Ishikawa (cell line): ENCODE data around the gene DDX17.

ENCODE experiments used
- CEBPB ChIP-seq: IDR thresholded peaks from 2 replicates; pipeline ENCODE4 v1.6.1; 2012
- CREB1 ChIP-seq: IDR thresholded peaks from 2 replicates; pipeline ENCODE4 v1.6.1; 2012; ENCODE audit warnings: low read depth
- EGR1 ChIP-seq: IDR thresholded peaks from 2 replicates; pipeline ENCODE4 v1.6.1; 2012
- EP300 ChIP-seq: IDR thresholded peaks from 2 replicates; pipeline ENCODE4 v1.6.1; 2012; ENCODE audit warnings: borderline replicate concordance
- FOXM1 ChIP-seq: IDR thresholded peaks from 2 replicates; pipeline ENCODE4 v1.6.1; 2012; ENCODE audit warnings: low read depth, borderline replicate concordance
- NFIC ChIP-seq: IDR thresholded peaks from 2 replicates; pipeline ENCODE4 v1.6.1; 2012
- RAD21 ChIP-seq: IDR thresholded peaks from 2 replicates; pipeline ENCODE4 v1.6.1; 2012; ENCODE audit warnings: low read depth
- TAF1 ChIP-seq: IDR thresholded peaks from 2 replicates; pipeline ENCODE4 v1.6.1; 2012; ENCODE audit warnings: low read depth, mild to moderate bottlenecking
- TCF12 ChIP-seq: IDR thresholded peaks from 2 replicates; pipeline ENCODE4 v1.6.1; 2012; ENCODE audit warnings: low read depth
- TEAD4 ChIP-seq: IDR thresholded peaks from 2 replicates; pipeline ENCODE4 v1.6.1; 2012
- YY1 ChIP-seq: IDR thresholded peaks from 2 replicates; pipeline ENCODE4 v1.6.1; 2012; ENCODE audit warnings: low read depth
- ZBTB7A ChIP-seq: IDR thresholded peaks from 2 replicates; pipeline ENCODE4 v1.6.1; 2012; ENCODE audit warnings: low read depth
- TF ChIP-seq, protein P1 (sequence below): IDR thresholded peaks from 2 replicates; pipeline ENCODE4 v1.6.1; 2012; ENCODE audit warnings: low read depth, mild to moderate bottlenecking
- TF ChIP-seq, protein P2 (sequence below): IDR thresholded peaks from 2 replicates; pipeline ENCODE4 v1.6.1; 2012
- TF ChIP-seq, protein P3 (sequence below): IDR thresholded peaks from 2 replicates; pipeline ENCODE4 v1.6.1; 2012

DDX17 gene

DNA sequence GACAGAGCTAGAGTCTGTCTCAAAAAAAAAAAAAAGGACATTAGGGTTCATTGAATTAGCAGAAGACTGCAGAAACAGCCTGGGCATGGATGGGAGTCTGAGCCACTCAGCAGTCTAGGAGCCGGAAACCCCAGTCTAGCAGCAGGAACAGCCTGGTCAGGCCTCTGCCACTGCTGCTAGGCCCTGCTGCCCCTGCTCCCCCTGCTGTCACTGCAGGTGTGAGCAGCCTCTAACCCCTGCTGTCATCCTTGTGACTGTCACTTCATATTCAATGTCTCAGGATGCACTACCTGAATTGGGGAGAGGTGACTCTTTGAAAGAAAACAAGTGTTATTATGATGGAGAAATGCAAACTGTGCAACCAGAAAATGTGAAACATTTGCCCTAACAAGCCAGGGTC, 7.0 kb upstream of the DDX17 start:
- TF ChIP-seq YY1 = no peak

DNA sequence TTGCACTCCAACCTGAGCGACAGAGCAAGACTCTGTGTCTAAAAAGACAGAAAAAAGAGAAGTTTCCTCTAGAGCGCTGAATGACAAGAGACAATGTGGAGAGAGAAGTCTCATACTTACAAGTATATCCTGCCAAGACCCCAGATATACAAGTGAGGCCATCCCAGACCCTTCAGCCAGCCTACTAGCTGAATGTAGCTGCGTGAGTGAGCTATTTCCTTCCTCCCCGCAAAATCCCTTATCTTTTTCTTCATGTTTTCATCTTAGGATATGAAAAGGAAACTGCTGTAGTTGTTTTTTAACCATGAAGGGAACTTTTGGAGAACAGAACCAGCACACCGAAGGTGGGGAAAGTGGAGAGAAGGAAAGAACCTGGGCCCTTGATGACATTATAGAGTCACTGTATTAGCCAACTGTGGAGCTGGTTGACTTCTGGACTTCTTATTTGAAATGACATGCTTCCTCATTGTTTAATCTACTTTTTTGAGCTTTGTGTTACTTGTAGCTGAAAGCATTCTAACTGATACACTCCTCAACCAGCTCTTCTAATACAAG, 4.4 kb upstream of the DDX17 start:
- no peak for TF ChIP-seq CEBPB
- no peak for TF ChIP-seq ZBTB7A
- no peak for TF ChIP-seq FOXM1
- no peak for TF ChIP-seq NFIC
- no peak for TF ChIP-seq EP300
- TF ChIP-seq, protein P1, sequence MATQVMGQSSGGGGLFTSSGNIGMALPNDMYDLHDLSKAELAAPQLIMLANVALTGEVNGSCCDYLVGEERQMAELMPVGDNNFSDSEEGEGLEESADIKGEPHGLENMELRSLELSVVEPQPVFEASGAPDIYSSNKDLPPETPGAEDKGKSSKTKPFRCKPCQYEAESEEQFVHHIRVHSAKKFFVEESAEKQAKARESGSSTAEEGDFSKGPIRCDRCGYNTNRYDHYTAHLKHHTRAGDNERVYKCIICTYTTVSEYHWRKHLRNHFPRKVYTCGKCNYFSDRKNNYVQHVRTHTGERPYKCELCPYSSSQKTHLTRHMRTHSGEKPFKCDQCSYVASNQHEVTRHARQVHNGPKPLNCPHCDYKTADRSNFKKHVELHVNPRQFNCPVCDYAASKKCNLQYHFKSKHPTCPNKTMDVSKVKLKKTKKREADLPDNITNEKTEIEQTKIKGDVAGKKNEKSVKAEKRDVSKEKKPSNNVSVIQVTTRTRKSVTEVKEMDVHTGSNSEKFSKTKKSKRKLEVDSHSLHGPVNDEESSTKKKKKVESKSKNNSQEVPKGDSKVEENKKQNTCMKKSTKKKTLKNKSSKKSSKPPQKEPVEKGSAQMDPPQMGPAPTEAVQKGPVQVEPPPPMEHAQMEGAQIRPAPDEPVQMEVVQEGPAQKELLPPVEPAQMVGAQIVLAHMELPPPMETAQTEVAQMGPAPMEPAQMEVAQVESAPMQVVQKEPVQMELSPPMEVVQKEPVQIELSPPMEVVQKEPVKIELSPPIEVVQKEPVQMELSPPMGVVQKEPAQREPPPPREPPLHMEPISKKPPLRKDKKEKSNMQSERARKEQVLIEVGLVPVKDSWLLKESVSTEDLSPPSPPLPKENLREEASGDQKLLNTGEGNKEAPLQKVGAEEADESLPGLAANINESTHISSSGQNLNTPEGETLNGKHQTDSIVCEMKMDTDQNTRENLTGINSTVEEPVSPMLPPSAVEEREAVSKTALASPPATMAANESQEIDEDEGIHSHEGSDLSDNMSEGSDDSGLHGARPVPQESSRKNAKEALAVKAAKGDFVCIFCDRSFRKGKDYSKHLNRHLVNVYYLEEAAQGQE = no peak
- no peak for TF ChIP-seq YY1
- no peak for TF ChIP-seq RAD21
- TF ChIP-seq TEAD4 = no peak
- TF ChIP-seq EGR1 = no peak
- TF ChIP-seq, protein P2, sequence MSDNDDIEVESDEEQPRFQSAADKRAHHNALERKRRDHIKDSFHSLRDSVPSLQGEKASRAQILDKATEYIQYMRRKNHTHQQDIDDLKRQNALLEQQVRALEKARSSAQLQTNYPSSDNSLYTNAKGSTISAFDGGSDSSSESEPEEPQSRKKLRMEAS = no peak
- TF ChIP-seq, protein P3, sequence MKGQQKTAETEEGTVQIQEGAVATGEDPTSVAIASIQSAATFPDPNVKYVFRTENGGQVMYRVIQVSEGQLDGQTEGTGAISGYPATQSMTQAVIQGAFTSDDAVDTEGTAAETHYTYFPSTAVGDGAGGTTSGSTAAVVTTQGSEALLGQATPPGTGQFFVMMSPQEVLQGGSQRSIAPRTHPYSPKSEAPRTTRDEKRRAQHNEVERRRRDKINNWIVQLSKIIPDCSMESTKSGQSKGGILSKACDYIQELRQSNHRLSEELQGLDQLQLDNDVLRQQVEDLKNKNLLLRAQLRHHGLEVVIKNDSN = no peak
- TF ChIP-seq CREB1 = no peak
- TF ChIP-seq TCF12 = no peak
- no peak for TF ChIP-seq TAF1

DNA sequence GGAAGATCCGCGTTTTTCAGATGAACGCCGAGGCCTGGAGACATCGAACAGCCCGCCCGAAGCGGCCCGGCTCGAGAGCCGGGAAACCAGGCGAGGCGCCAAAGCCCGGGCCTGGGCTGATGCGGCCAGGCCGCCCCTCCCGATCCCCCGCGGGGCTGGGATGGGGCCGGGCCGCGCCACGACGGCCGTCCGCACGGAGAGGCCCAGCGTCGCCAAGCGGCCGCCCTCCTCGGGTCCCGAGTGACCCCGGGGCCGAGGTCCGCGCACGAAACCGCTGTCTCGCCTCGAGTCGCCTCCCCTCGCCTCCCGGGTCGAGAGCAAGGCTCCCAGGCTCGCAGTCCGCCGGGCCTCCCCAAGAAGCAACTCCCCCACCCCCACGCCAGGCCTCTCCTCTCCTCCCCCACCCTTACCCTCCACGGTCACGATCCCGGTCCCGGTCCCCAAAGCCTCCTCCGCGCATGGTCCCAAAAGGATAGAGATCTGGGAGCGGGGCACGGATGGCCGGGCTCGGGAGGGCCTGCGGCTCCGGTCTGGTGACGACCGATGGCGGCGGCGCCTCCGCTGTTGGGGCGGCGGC, 482 bp downstream of the DDX17 start:
- TF ChIP-seq, protein P3 = no peak
- TF ChIP-seq TCF12 (0 out of 2 replicates have a peak, but pooled peaks have one; percentile 24), EGR1 (peak; percentile 23; the same call in 1 of the 2 replicates), NFIC (peak; percentile 43; the same call in 1 of the 2 replicates), RAD21 (no peak), TAF1 (no peak; the same call in 1 of the 2 replicates), ZBTB7A (no peak; the same call in 1 of the 2 replicates), FOXM1 (no peak), EP300 (no peak), TEAD4 (no peak), YY1 (no peak), CREB1 (no peak), CEBPB (no peak)
- TF ChIP-seq, protein P2 = peak; percentile 25; the same call in 1 of the 2 replicates
- TF ChIP-seq, protein P1 = no peak

DNA sequence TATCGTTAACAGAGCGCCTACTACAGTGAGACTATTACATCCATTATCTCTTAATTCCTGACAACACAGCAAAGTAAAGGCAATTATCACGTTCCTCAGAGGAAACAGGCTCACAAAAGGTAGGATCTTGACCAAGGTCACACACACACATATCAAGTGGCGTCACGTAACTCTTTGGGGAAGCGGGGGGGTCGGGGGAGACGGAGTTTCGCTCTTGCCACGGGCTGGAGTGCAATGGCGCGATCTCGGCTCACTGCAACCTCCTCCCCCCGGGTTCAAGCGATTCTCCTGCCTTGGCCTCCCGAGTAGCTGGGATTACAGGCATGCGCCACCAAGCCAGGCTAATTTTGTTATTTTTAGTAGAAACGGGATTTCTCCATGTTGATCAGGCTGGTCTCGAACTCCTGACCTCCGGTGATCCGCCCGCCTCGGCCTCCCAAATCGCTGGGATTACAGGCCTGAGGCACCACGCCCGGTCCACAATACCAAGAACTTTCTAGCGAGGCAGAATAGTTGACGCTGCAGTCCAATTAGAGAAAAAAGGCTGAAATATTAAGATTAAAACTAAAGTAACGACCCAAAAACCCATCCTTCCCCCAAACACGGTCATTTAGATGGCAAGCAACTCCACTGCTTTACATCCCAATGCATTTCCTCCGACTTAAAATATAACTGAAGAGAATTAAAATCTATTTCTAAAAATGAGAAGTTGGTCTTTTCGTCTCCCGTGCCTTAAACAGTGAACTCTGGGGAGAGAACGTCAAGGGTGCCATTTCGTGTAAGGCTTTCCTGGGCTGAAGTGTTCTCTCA, 1.2 kb downstream of the DDX17 start:
- TF ChIP-seq, protein P2 = no peak
- no peak for TF ChIP-seq TAF1
- TF ChIP-seq, protein P3 = no peak
- no peak for TF ChIP-seq YY1
- TF ChIP-seq FOXM1 = no peak
- no peak for TF ChIP-seq NFIC
- TF ChIP-seq TEAD4 = no peak
- TF ChIP-seq, protein P1 = no peak
- TF ChIP-seq RAD21 = no peak
- TF ChIP-seq CREB1 = no peak
- no peak for TF ChIP-seq CEBPB
